NB4 (cell line): ENCODE results near the gene NAV1.

ENCODE experiments used
- MYC ChIP-seq: IDR thresholded peaks from 2 replicates; pipeline ENCODE4 v1.6.1; 2011; ENCODE audit warnings: low read depth, low read length
- POLR2A ChIP-seq: IDR thresholded peaks from 2 replicates; pipeline ENCODE4 v1.6.1; 2011; ENCODE audit warnings: mild to moderate bottlenecking; ENCODE audit not compliant: insufficient read length; ENCODE audit errors: extremely low read depth
- TF ChIP-seq, protein P1 (sequence below): IDR thresholded peaks from one replicate; pipeline ENCODE4 v1.5.1; 2012; ENCODE audit warnings: low read depth, low read length
- TF ChIP-seq, protein P2 (sequence below): IDR thresholded peaks from 2 replicates; pipeline ENCODE4 v1.6.1; 2011; ENCODE audit warnings: low read depth, low read length

DNA sequence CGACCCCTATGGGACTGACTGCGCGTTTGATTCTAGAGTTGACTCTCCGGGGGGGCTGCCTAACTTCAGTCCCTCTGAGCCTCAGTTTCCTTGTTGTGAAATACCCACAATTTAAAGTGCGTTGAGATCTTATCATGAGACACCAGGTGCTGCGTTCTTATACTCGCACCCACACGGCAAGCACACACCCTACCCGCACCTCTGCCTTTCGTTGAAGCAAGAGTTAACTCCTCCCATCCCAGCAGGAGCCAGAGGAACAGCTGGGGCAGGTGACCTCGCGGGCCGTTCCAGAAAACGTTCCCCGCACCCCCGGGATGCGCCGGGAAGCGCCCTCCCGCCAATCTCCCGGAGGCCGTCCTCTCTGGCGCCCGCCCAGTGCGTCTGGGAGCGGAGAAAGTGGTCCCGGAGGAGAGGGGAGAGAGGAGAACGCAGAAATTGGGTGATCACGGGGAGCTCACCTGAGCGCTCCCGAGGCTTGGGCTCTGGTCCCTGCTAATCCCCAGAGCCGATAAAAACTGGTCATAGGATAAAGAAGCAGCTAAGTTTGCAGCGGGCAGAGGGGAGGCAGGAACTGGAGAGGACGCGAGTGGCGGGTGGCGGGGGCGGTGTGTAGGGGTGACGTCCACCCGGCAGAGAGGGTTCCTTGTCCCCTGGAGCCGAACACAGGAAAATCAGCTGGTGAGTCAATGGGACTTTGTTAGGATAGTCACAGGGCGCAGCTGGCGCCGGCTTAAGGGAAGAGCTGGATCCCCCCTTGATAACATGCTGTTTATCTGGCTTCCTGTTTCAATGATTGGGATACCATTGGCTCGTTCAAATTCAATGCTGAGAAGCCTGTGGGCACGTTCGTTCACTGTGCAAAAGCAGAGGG, 869 bp downstream of the NAV1 start:
- TF ChIP-seq, protein P1, sequence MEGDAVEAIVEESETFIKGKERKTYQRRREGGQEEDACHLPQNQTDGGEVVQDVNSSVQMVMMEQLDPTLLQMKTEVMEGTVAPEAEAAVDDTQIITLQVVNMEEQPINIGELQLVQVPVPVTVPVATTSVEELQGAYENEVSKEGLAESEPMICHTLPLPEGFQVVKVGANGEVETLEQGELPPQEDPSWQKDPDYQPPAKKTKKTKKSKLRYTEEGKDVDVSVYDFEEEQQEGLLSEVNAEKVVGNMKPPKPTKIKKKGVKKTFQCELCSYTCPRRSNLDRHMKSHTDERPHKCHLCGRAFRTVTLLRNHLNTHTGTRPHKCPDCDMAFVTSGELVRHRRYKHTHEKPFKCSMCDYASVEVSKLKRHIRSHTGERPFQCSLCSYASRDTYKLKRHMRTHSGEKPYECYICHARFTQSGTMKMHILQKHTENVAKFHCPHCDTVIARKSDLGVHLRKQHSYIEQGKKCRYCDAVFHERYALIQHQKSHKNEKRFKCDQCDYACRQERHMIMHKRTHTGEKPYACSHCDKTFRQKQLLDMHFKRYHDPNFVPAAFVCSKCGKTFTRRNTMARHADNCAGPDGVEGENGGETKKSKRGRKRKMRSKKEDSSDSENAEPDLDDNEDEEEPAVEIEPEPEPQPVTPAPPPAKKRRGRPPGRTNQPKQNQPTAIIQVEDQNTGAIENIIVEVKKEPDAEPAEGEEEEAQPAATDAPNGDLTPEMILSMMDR, result no peak
- TF ChIP-seq, protein P2, sequence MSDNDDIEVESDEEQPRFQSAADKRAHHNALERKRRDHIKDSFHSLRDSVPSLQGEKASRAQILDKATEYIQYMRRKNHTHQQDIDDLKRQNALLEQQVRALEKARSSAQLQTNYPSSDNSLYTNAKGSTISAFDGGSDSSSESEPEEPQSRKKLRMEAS, result no peak
- TF ChIP-seq POLR2A (no peak), MYC (no peak)
